Urothelium cell line (cell line): Measurements from ENCODE around the gene PRR19.

Experiments used
- DNase-seq: peaks from one replicate; pipeline ENCODE4 v3.0.0; 2011; ENCODE audit warnings: low spot score, mixed read lengths
- FAIRE-seq: peaks from 2 replicates; lab custom pipeline; 2011; peaks lifted over from hg19 to GRCh38; lab: Jason Lieb, UNC

PRR19 gene

DNA sequence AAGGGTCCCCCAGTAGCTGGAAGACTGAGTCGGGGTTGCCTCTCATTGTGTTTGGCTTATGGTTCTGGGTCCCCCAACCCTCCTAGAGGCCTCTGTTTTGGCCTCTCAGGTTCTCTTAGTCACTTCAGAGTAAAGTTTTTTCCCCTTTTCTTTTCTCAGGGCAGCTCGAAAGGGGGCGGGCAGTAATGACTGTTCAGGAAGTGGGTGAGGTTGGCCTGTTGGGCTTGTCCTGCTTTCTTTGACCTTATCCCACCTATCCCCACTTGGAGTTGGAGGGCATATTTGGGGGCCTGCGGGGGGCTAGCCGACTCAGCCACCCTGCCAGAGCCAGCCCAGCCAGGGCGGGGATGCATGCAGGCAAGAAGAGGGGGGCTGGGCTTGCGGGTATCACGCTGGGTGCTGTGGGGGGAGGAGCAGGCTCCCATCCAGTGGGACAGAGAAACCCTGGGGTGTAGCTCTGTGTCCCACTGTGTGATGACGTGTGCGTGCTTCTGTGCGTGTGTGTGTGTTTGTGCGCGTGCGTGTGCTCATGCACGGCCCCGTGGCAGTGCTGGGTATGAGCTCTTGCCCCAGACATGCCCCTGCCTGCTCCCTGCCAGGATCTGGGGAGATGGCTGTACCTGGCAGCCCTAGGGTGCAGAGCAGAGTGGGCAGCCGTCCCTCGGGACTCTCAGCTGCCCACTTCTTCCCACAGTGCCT is 31.4 kb upstream of the PRR19 start:
- DNase-seq, result peak; percentile 45
- peak; percentile 96 for FAIRE-seq

GRCh38 chr19:42271045-42271419 is 30.9 kb upstream of the PRR19 start:
- FAIRE-seq (peak; percentile 63), DNase-seq (no peak)

DNA sequence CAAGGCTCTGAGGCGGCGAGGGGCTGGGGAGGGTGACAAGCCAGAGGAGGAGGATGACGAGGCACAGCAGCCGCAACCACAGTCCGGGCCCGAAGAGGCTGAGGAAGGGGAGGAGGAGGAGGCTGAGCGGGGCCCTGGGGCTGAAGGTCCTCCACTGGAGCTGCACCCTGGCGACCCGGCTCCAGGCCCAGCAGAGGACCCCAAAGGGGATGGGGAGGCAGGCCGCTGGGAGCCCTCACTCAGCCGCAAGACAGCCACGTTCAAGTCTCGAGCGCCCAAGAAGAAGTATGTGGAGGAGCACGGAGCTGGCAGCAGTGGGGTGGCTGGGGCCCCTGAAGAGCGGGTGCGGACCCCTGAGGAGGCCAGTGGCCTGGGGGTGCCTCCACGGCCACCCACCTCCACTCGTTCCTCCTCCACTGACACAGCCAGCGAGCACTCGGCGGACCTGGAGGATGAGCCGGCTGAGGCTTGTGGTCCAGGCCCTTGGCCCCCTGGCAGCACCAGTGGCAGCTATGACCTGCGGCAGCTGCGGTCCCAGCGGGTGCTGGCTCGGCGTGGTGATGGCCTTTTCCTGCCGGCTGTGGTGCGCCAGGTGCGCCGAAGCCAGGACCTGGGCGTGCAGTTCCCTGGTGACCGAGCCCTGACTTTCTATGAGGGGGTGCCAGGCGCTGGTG is 29.9 kb upstream of the PRR19 start:
- FAIRE-seq (no peak), DNase-seq (no peak)

GRCh38 chr19:42272535-42272897 is 29.4 kb upstream of the PRR19 start:
- FAIRE-seq (no peak), DNase-seq (no peak)

- FAIRE-seq (no peak), DNase-seq (no peak)
Observed at GRCh38 chr19:42272989-42273406, 28.9 kb upstream of the PRR19 start.

DNA sequence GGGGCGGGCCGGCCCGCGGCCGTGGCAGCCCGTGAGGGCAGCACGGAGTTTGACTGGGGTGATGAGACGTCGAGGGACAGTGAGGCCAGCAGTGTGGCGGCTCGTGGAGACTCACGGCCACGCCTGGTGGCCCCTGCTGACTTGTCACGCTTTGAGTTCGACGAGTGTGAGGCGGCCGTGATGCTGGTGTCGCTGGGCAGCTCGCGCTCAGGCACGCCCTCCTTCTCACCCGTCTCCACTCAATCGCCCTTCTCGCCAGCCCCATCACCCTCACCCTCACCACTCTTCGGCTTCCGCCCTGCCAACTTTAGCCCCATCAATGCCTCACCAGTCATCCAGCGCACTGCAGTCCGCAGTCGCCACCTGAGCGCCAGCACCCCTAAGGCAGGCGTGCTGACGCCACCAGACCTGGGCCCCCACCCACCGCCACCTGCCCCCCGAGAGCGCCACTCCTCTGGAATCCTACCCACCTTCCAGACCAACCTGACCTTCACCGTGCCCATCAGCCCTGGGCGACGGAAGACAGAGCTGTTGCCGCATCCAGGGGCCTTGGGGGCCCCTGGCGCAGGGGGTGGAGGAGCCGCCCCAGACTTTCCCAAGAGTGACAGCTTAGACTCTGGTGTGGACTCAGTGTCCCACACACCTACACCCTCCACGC is 28.4 kb upstream of the PRR19 start:
- FAIRE-seq (no peak), DNase-seq (no peak)

DNA sequence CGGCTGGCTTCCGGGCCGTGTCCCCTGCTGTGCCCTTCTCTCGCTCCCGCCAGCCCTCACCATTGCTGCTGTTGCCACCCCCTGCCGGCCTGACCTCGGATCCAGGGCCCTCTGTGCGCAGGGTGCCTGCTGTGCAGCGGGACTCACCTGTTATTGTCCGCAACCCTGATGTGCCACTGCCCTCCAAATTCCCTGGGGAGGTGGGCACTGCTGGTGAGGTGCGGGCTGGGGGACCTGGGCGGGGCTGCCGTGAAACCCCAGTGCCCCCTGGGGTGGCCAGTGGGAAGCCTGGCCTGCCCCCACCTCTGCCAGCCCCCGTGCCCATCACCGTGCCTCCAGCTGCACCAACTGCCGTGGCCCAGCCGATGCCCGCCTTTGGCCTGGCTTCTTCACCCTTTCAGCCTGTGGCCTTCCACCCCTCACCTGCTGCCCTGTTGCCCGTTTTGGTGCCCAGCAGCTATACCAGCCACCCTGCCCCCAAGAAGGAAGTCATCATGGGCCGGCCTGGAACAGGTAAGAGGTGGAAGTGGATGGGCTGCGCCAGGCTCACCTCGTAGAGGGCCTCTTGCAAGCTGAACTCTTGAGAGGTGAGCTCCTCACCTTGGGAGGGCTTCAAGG is 27.8 kb upstream of the PRR19 start:
- FAIRE-seq, result no peak

GRCh38 chr19:42275103-42275502 is 26.8 kb upstream of the PRR19 start:
- FAIRE-seq (peak; percentile 53), DNase-seq (no peak)

More for the DNA sequence above, 27.8 kb upstream of the PRR19 start:
- no peak for DNase-seq

DNA sequence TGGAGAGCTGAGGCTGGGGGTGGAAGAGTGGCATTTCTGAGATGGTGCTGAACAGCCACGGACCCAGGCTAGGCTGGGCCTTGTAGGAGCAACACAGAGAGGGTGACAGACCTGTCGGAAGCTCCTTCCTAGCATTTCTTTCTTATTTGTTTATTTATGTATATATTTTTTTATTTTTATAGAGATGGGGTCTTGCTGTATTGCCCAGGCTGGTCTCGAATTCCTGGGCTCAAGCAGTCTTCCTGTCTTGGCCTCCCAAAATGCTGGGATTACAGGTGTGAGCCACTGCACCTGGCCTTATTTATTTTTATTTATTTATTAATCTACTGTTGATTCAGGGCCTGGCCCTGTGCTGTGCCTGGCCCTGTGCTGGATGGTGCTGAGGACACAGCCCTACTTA is 26.4 kb upstream of the PRR19 start:
- no peak for FAIRE-seq
- no peak for DNase-seq

DNA sequence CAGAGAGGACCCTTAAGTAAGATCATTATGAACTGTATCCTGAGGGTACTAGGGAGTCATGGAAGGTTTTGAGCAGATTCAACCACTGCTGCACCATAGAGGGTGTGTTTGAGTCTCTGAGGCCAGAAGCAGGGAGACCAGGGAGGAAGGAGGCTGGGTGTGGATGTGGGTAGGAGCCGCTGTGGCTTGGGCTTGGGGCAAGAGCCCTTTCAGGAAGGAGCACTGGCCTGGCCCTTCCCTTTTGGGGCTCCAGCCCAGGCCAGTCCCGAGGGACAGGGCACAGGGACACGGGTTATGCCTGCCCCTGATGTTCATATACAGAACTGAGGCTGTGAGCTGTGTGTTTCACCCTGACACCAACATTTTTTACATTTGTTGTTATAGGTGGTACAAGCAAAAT is 25.6 kb upstream of the PRR19 start:
- FAIRE-seq, result no peak
- no peak for DNase-seq

- no peak for DNase-seq
- FAIRE-seq, result no peak
Observed at GRCh38 chr19:42276821-42277220, 25.1 kb upstream of the PRR19 start.

DNA sequence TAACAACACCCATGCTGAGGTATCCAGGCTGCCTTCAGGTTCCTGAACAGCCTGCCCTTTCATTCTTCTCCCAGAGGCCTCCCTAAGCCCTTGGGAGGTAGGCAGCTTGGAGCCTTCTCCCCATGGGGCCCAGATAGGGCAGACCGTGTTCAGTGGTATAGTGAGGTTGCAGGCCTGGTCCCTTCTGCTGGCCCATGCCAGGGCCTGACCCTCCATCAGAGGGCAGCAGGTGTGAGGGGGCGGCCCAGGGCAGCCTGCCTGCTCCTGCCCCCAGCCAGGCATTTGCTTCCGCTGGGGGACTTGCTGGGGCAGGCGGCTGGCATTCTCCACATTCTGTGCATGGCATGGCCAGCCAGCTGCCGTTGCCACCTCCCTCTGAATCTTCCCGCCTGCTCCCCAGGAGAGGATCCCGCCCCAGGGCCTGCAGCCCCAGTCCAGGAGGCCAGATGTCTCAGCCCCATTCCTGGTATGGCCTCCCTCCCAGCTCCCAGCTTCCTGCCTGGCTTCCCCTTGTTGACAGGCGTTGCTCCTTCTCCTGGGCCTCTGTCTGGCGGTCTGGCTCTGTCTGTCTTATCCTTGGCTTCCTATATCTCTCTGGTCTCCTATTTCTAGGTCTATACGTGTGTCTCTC is 24.0 kb upstream of the PRR19 start:
- no peak for FAIRE-seq
- DNase-seq, result no peak

DNA sequence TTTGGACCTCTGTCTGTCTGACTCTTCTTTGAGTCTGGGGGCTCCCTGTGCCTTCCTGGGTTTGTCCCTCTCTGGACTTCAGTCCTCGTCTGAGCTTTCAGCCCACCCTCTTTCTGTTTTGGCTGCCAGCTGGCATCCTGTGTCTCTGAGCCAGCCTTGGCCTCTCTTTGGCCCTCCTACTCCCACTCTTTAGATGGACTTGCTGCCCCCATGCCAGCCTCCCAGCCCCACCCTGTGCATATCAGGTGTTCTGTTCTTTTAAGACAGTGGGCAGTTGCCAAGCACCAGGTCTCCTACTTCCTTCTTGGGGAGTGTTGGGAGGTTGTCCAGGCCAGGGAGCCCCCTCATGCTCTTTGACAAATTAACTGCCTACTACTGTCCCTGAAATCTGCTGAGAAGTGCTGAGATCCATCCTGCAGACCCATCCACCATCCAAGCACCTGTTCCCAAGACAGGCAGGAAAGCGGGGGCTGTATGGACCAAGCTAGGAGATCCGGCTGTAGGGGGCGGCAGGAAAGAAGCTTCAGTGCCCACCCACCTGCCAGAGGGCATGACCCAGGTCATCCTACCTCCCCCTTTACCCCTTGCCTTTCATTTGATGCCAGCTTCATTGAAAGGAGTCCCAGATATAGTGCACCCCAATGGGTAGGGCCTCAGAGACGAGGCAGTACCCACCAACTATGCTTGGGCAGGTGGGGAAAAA is 23.3 kb upstream of the PRR19 start:
- no peak for FAIRE-seq

GRCh38 chr19:42279155-42279901 is 22.6 kb upstream of the PRR19 start:
- DNase-seq, result no peak
- FAIRE-seq, result no peak

More for the DNA sequence above, 23.3 kb upstream of the PRR19 start:
- no peak for DNase-seq

DNA sequence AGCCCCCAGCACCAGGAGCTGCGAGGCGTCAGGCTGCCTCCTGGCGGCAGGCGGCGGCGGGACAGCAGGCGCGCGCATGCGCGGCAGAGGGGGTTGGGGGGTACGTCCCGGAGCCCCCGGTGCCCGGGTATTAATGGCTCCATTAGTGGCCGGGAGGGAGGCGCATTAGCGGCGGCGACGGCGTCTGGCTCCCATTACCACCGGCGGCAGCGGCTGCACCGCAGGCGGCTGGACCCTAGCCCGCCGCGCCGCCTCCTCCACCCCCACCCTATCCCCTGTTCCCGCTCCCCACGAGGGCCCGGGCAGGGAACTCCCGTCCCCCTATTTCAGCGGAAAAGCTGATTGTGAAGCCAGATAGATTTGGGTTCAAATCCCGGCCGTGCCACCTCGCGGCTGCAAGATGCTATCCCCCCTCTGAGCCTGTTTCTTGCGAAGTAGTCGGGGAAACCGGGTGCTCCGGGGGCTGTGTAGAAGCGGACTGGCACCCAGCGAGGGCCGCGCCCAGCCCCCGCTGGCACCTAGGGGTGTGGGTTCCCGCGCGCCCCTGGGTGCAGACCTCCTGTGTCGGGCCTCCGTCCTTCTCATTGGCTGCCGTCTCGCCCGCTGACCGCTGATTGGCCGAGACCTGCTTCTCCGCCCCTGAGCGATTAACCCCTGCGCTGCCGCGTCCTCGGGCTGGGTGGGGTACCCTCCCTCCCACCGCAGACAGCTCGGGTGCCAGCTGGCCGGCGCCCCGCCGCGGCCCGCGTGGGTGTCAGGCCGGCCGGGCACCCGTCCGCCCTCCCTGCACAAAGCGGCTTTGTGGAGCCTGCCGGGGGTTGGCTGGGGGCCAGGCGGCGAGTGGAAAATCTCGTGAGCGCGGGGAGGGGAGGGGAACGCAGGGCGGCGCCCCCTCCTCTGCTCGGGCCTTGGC is 21.8 kb upstream of the PRR19 start:
- FAIRE-seq (peak; percentile 80), DNase-seq (peak; percentile 95)

- DNase-seq, result peak; percentile 57
- no peak for FAIRE-seq
Observed at GRCh38 chr19:42280815-42281145, 21.2 kb upstream of the PRR19 start.

DNA sequence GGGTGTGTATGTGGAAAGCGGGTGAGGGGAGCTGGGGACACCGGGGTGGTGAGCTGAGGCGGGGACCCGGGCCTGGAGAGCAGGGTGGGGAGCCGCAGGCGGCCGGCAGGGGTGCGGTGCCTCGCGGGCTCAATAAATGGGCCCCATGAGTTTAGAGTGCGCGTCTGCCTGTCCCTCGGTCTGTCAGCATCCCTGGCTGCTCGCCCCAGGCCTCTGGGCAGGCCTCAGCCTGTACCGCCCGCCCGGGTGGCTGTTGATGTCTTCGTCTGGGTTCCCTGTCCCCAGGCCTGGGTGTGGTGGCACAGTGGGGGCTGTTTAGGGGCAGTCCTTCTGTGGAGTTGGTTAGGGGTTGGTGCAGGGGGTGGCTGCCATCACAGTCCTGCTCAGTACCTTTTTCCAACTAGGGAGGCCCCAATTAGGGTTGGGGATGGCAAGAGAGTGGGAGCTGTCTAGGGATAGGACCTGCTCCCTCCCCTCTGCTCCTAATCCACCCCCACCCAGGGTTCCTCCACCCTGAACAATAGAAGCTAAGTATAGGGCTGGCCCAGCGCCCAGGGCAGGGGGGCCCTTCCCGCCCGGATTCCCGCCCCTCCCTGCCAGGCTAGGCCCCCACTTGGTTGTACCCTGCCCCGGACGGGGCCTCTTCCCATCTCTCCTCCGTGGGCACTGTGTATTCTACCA is 20.6 kb upstream of the PRR19 start:
- FAIRE-seq (no peak), DNase-seq (peak; percentile 70)
